Myocyte (in vitro differentiated cells): Measurements from ENCODE around the gene ABHD14A. TPM values are rescaled to one million over a fixed set of nuclear protein-coding genes. Genes with fewer than 3 reads are reported as not detected.

Experiments used
- total RNA-seq: library from RNA; depleted of rRNA; stranded (reverse); fragments of >200 nt; gene quantifications from 2 replicates; pipeline ENCODE4 v1.2.3, GENCODE V29; 2014

The ABHD14A gene
- total RNA-seq, 1 donor from 2014 or later = 20.6 TPM

Other genes with a start within 250 kb of the ABHD14A start
- gene IQCF6, start 195.8 kb upstream of the ABHD14A start, total RNA-seq = not detected in 2 replicates
- not detected in 2 replicates for gene IQCF2, start 113.4 kb upstream of the ABHD14A start, total RNA-seq
- not detected in 2 replicates for gene IQCF5, start 99.5 kb upstream of the ABHD14A start, total RNA-seq
- gene IQCF1, start 71.7 kb upstream of the ABHD14A start, total RNA-seq = not detected in 2 replicates
- 22.1 and 22.3 TPM in 2 replicates for gene RRP9, start 33.2 kb upstream of the ABHD14A start, total RNA-seq
- gene PARP3, start 32.7 kb upstream of the ABHD14A start, total RNA-seq = 21.7 and 24.0 TPM in 2 replicates
- not detected in 2 replicates for gene GPR62, start 19.7 kb upstream of the ABHD14A start, total RNA-seq
- gene PCBP4, start 7.6 kb upstream of the ABHD14A start, total RNA-seq = 159 and 351 TPM in 2 replicates
- 31.6 and 32.5 TPM in 2 replicates for gene ABHD14B, start 1.0 kb upstream of the ABHD14A start, total RNA-seq
- 44.5 and 52.9 TPM in 2 replicates for gene ACY1, start 8.5 kb downstream of the ABHD14A start, total RNA-seq
- gene RPL29, start 20.8 kb downstream of the ABHD14A start, total RNA-seq = 1,456 and 1,610 TPM in 2 replicates
- gene DUSP7, start 81.5 kb downstream of the ABHD14A start, total RNA-seq = 8.9 and 12.3 TPM in 2 replicates
- 1.2 and 1.3 TPM in 2 replicates for gene POC1A, start 179.4 kb downstream of the ABHD14A start, total RNA-seq
- 59.7 and 83.9 TPM in 2 replicates for gene ALAS1, start 223.1 kb downstream of the ABHD14A start, total RNA-seq